Skeletal muscle satellite cell (primary cell): ENCODE measurements around the gene SLC29A1.

Source experiments
- H3K27me3 ChIP-seq: 2 replicates; pipeline ENCODE4 v1.7.0; 2013; ENCODE audit warnings: low read length; ENCODE audit not compliant: control insufficient read depth, insufficient read depth
- H3K36me3 ChIP-seq: 2 replicates; pipeline ENCODE4 v1.7.0; 2013; ENCODE audit warnings: mild to moderate bottlenecking, control low read depth, low read length; ENCODE audit not compliant: insufficient read depth
- H3K4me1 ChIP-seq: 2 replicates; pipeline ENCODE4 v1.7.0; 2013; ENCODE audit warnings: low read length; ENCODE audit not compliant: control insufficient read depth, insufficient read depth
- H3K4me2 ChIP-seq: 2 replicates; pipeline ENCODE4 v1.7.0; 2013; ENCODE audit warnings: mild to moderate bottlenecking, low read length
- H3K4me3 ChIP-seq: 2 replicates; pipeline ENCODE4 v1.7.0; 2013; ENCODE audit warnings: low read length
- H3K9ac ChIP-seq: 2 replicates; pipeline ENCODE4 v1.7.0; 2013; ENCODE audit warnings: mild to moderate bottlenecking, low read depth, low read length, moderate library complexity
- H3K9me3 ChIP-seq: replicated peaks from 2 replicates; pipeline ENCODE4 v1.7.0; 2013; ENCODE audit warnings: mild to moderate bottlenecking, control low read depth, low read length

Gene SLC29A1

DNA sequence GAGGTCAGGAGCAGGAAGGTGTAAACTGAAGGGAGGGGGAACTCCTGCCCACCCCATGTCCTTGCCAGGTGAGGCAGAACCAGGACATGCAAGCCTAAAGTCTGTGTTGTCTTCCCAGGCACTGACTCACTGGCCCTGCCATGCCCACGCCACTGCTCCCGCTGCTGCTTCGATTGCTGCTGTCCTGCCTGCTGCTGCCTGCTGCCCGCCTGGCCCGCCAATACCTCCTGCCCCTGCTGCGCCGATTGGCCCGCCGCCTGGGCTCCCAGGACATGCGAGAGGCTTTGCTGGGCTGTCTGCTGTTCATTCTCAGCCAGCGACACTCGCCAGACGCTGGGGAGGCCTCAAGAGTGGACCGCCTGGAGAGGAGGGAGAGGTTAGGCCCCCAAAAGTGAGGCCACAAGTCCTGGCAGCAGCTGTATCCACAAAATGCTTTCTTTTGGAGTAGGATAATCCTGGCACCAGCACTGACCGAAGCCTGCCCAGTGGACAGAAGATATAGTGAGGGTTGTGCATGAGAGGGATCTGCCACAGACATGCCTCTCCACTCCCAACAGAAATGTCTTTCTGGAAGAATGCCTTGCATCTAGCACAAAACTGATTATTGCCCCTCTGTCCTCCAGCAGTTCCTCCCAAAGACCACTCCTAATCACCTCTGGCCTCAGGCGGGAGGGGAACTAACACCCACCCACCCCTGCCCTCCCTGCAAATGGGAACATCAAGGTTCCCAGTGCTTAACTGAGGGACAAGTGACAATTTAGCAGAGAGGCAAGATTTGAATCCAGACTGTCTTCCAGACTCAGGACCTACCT is 5.9 kb upstream of the SLC29A1 start:
- Histone ChIP-seq H3K4me2 (peak overlapping the region; percentile 67), H3K4me3 (peak overlapping the region; percentile 19), H3K36me3 (no peaks in the 10 kb centered on the region), H3K9me3 (no peaks in the 10 kb centered on the region), H3K27me3 (no peaks in the 10 kb centered on the region), H3K4me1 (peaks cover 53% of the 10 kb centered on the region), H3K9ac (no peak overlapping the region)

DNA sequence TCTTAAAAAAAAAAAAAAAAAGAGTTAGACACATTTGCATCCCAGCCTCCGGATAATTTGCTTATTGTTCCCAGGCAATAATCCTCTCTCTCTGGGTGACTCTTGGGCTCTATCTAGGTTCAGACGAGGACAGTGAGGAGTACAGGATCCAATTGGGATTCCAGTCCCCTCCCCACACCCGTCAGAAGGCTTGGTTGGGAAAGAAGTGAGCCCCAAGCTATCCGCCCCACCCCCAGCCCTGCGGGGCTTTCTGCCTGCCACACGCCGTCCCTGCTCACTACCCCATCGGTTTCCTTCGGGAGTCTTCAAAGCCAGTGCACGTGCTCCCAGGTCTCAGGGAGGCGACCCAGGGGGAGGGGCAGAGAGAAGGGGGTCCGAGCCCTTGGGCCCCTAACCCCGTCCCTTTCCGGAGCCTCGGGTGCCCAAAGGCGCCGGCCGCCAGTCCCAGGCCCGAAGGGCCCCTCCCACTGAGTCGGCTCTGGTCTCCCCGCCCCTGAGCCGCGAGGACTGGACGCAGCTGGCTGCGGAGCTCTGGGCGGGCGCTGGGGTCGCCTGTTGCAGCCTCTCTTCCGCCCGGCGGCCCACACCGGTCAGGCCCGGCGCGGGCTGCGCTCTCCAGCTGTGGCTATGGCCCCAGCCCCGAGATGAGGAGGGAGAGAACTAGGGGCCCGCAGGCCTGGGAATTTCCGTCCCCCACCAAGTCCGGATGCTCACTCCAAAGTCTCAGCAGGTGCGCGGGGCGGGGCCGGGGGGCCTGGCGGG is 4.2 kb upstream of the SLC29A1 start:
- Histone ChIP-seq H3K4me1 (peaks cover 63% of the 10 kb centered on the region), H3K9me3 (no peaks in the 10 kb centered on the region), H3K4me2 (peak overlapping the region; percentile 83), H3K4me3 (peak overlapping the region; percentile 64), H3K27me3 (no peaks in the 10 kb centered on the region), H3K9ac (peak overlapping the region; percentile 54), H3K36me3 (no peaks in the 10 kb centered on the region)

DNA sequence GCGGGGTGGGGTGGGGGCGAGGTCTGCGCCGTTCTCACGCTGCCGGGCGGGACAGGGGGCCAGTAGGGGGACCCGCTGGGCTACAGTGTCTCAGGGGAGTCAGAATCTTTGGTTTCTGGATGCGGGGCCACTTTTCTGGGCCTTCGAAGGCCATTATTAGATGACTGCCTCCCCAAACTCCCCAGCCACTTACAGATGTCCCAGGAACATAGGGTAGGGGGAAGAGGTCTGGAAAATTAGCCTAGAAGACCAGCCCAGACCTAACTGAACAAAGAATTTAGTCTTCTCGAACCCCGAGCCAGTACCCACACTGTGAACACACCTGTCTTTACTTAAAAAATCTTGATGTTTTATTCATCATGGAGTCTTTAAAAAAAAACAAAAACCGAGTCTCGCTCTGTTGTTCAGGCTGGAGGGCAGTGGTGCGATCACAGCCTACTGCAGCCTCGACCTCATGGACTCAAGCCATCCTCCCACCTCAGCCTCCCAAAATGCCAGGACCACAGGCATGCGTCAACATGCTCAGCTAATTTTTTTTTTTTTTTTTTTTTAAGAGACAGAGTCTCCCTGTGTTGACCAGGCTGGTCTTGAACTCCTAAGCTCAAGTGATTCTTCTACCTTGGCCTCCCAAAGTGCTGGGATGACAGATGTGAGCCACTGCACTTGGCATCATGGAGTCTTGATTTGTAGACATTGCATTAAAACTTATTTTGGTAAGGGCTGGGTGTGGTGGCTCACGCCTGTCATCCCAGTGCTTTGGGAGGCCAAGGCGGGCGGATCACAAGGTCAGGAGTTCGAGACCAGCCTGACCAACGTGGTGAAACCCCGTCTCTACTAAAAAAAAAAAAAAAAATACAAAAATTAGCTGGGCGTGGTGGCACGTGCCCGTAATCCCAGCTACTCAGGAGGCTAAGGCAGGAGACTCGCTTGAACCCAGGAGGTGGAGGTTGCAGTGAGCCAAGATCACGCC is 3.3 kb upstream of the SLC29A1 start:
- Histone ChIP-seq H3K27me3 (no peaks in the 10 kb centered on the region), H3K4me3 (peak overlapping the region; percentile 41), H3K4me1 (peaks cover 72% of the 10 kb centered on the region), H3K4me2 (peak overlapping the region; percentile 50), H3K36me3 (no peaks in the 10 kb centered on the region), H3K9ac (no peak overlapping the region), H3K9me3 (no peaks in the 10 kb centered on the region)

DNA sequence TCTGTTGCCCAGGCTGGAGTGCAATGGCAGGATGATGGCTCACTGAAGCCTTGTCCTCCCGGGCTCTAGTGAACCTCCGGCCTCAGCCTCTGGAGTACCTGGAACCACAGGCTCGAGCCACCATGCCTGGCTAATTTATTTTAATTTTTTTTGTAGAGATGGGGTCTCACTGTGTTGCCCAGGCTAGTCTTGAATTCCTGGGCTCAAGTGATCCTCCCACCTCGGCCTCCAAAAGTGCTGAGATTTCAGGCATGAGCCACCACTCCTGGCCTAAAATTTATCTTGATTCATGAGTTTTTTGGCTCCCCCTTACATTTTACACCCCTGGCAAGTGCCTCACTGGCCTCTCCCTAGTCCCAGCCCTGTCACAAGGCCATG is 2.5 kb upstream of the SLC29A1 start:
- Histone ChIP-seq H3K9ac (peak overlapping the region; percentile 39), H3K4me2 (no peak overlapping the region), H3K4me1 (peaks cover 78% of the 10 kb centered on the region), H3K36me3 (no peaks in the 10 kb centered on the region), H3K9me3 (no peaks in the 10 kb centered on the region), H3K4me3 (no peak overlapping the region), H3K27me3 (no peaks in the 10 kb centered on the region)

DNA sequence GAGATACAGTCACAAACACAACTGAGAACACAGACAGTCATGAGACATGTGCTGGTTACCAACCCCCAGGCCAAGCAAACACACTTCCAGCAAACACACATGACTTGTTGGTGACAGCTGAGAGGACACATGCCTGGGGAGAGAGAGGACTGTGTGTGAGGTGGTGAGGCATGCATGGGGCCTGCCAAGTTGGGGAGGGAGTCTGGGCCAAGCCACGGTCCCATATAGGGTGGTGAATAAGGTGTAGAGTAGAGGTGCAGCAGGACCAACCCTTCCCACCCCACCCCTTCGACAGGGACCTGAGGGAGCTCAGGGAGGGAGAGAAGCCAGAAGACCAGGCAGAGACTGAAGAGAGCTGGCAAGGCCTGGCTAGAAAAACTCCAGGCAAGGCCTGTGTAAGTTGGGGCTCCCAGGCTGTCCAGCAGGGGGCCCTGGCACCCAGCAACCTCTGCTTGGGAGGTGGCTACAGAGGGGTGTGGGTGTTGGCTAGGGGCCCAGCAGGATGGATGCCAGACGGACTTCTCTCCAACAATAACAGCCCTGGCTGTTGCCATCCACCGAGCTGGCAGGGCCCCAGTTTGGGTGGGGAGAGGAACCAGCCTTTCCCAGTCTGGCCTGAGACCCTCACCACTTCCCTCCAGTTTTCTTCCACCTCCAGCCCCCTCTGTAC is 2.0 kb upstream of the SLC29A1 start:
- H3K4me1 ChIP-seq, result peaks cover 83% of the 10 kb centered on the region
- H3K9ac ChIP-seq, result peak overlapping the region; percentile 65
- peak overlapping the region; percentile 56 for H3K4me3 ChIP-seq
- no peaks in the 10 kb centered on the region for H3K9me3 ChIP-seq
- no peaks in the 10 kb centered on the region for H3K27me3 ChIP-seq
- H3K36me3 ChIP-seq, result no peaks in the 10 kb centered on the region
- peak overlapping the region; percentile 76 for H3K4me2 ChIP-seq

DNA sequence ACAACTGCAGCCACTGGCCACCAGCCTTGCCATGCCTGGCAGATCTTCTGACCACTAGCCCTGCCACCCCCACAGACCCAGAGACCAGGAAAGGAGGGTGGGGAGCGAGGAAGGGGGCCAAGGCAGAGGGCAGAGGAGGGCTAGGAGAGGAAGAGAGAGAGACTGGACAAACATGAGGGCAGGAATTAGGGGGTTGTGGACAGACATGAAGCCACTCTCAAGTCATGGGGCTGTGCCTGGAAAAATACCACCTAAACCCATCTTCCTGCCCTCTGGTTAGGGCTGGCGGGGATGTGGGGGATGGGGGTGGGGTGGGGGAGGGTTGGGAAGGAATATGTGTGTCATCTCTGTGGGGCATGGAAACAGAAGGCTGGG is 1.4 kb upstream of the SLC29A1 start:
- peaks cover 83% of the 10 kb centered on the region for H3K4me1 ChIP-seq
- H3K27me3 ChIP-seq, result no peaks in the 10 kb centered on the region
- H3K9ac ChIP-seq, result peak overlapping the region; percentile 65
- H3K9me3 ChIP-seq, result no peaks in the 10 kb centered on the region
- peak overlapping the region; percentile 76 for H3K4me2 ChIP-seq
- no peaks in the 10 kb centered on the region for H3K36me3 ChIP-seq
- peak overlapping the region; percentile 56 for H3K4me3 ChIP-seq

DNA sequence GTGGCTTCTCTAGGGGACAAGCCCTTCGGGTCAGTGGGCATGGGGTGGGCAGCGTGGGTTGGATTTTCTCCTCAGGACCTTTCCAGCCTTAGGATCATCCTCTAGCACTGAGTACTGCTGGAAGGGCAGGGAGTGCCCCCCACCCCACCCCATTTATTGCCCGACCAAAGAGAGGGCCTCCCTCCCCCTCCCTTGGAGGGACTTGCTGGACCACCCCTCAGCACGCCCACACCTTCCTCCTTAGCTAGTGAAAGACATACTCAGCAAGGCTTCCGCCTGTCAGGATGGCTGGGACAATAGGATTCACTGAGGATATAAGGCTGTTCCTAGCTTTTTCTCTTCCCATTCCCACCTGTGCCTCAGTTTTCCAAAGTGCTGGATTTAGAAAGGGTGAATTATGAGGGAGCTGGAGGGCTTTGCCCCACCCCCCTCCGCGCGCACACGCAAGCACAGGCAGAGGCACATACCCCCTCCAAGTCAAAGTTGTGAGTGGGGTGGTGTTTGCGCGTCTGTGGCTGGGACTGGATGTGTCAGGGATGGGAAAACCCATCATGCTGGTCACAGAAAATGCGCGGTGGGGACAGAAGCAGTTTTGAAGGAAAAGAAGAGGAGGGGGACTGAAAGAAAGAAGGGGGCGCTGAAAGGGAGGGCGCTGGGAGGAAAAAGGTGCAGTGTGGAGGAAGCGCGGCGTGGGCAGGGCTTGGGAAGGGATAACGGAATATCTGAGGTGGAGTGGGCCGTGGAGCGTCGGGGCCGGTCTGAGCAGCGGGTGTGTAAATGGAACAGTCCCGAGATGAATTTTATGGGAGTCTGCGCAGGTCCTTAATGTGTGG is 693 bp upstream of the SLC29A1 start:
- Histone ChIP-seq H3K4me1 (peaks cover 82% of the 10 kb centered on the region), H3K36me3 (no peaks in the 10 kb centered on the region), H3K4me3 (peak overlapping the region; percentile 73), H3K9me3 (no peaks in the 10 kb centered on the region), H3K9ac (peak overlapping the region; percentile 48), H3K4me2 (peak overlapping the region; percentile 89), H3K27me3 (no peaks in the 10 kb centered on the region)

DNA sequence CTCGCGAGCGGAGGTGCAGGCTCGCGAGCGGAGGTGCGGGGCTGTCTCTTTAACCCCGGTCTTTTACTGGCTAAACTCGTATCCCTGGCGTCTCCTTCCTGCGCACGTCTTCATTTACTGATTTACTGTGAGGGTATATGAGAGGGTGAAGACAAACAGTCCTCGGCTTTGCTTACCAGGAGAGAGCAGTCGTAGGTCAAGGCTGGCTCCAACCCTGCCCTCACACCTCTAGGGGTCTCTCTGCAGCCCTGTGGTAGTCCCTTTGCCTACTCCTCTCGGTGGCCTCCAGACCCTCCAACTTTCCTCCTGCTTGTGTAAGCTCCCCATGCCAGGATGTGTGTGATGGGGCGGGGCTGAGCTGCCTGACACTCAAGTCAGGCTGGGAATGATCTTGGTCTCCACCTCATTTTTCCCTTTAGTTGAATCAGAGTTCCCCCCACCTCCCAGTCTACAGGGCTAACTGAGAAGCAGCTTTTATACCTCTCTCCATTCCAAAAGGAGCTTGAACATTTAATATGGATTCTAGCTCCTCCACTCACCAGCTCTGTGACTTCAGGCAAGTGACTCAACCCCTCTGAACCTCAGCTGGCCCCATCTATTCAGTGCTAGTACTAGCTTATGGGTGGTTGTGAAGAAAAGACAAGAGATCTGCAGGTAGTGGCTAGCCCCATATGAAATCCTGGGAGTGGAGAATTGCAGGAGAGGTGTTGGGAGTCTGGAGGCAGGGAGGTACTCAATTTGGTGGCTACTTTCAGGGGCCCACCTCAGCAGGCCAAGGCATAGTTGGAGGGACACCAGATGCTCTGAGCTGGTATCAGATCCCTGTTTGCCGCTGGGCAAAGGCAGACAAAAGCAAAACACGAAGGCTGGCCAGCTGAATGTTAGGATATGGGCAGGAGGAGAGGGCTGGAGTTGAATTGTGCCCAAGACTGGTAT is 902 bp downstream of the SLC29A1 start:
- Histone ChIP-seq H3K4me2 (peak overlapping the region; percentile 89), H3K9ac (peak overlapping the region; percentile 53), H3K9me3 (no peaks in the 10 kb centered on the region), H3K4me3 (peak overlapping the region; percentile 73), H3K27me3 (no peaks in the 10 kb centered on the region), H3K4me1 (peaks cover 66% of the 10 kb centered on the region), H3K36me3 (no peaks in the 10 kb centered on the region)

DNA sequence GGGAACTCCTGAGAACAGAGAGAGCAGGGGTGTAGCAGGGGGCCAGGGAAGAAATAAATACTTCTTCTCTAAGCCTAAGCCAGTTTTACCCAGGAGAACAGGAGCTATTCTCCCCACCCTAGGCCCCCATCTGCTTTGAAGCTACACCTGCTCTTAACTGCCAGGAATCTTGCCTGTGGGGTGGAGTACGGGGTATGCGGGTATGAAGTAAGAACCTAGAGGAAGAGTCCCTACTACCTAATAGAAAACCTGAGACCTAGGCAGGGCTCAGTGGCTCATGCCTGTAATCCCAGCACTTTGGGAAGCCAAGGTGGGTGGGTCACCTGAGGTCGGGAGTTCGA is 1.5 kb downstream of the SLC29A1 start:
- peak overlapping the region; percentile 53 for H3K9ac ChIP-seq
- peak overlapping the region; percentile 89 for H3K4me2 ChIP-seq
- peaks cover 61% of the 10 kb centered on the region for H3K4me1 ChIP-seq
- H3K9me3 ChIP-seq, result no peaks in the 10 kb centered on the region
- H3K27me3 ChIP-seq, result no peaks in the 10 kb centered on the region
- peak overlapping the region; percentile 73 for H3K4me3 ChIP-seq
- no peaks in the 10 kb centered on the region for H3K36me3 ChIP-seq
